ENCODE results near the gene MARCHF10. TPM values are rescaled to one million over a fixed set of nuclear protein-coding genes. Genes with fewer than 3 reads are reported as not detected.

MARCHF10 gene
- total and polyA plus RNA-seq, 9 of the 15 experiments (the other 6 are each of a cell fraction or from before 2014, with no cell fraction given) = not detected

- TF ChIP-seq RERE (CRISPR knock-in tag; IDR thresholded peaks at IDR 0.05; ENCODE audit: borderline replicate concordance) (no peak), ZNF766 (CRISPR knock-in tag; conservative IDR thresholded peaks at IDR 0.05) (no peak), CHD2 (IDR thresholded peaks at IDR 0.05; ENCODE audit: low read depth, low read length) (no peak), RAD21 (CRISPR knock-in tag; conservative IDR thresholded peaks at IDR 0.05 in 1 of 2, IDR thresholded peaks at IDR 0.05 in 1 of 2) (peak in 1 of 2 experiments; percentile 33; a peak in 1 of 4 replicates), HSF4 (CRISPR knock-in tag; IDR thresholded peaks at IDR 0.05; ENCODE audit: borderline replicate concordance) (no peak), LEF1 (IDR thresholded peaks at IDR 0.05) (no peak), BRD4 (IDR thresholded peaks at IDR 0.05) (no peak), SMC3 (conservative IDR thresholded peaks at IDR 0.05; ENCODE audit: insufficient read depth, low read depth, low read length) (0 out of 2 replicates have a peak, but pooled peaks have one; percentile 19), ZBTB1 (CRISPR knock-in tag; IDR thresholded peaks at IDR 0.05; ENCODE audit: borderline replicate concordance, low read depth) (no peak), ZNF785 (CRISPR knock-in tag; IDR thresholded peaks at IDR 0.05) (no peak), ZNF316 (IDR thresholded peaks at IDR 0.05) (no peak), SMARCE1 (IDR thresholded peaks at IDR 0.05) (no peak), HMG20B (CRISPR knock-in tag; IDR thresholded peaks at IDR 0.05) (no peak), FOS (IDR thresholded peaks at IDR 0.05; ENCODE audit: extremely low read depth, insufficient read length) (no peak), ZNF518B (CRISPR knock-in tag; IDR thresholded peaks at IDR 0.05) (no peak), TGIF2 (CRISPR knock-in tag; IDR thresholded peaks at IDR 0.05) (no peak), TFAP4 (CRISPR knock-in tag; IDR thresholded peaks at IDR 0.05; ENCODE audit: borderline replicate concordance) (peak; percentile 73; the same call in 1 of the 2 replicates), CCAR2 (IDR thresholded peaks at IDR 0.05; ENCODE audit: low read depth, low read length) (no peak), ZNF263 (CRISPR knock-in tag; IDR thresholded peaks at IDR 0.05; ENCODE audit: borderline replicate concordance) (peak; percentile 70)
Measured at GRCh38 chr17:62727916-62728672, 80.0 kb downstream of the MARCHF10 start (continued).

Data from K562 (cell line).